PFSK-1 (cell line): ENCODE measurements around the gene POLR2H.

Experiments
- FOXP2 ChIP-seq: optimal IDR thresholded peaks from 2 replicates; pipeline ENCODE3; 2011; ENCODE audit warnings: borderline replicate concordance, control low read depth, inconsistent platforms; ENCODE audit not compliant: insufficient read depth; ENCODE audit errors: extremely low read length, extremely low read depth
- POLR2AphosphoS5 ChIP-seq: IDR thresholded peaks from 2 replicates; pipeline ENCODE4 v1.6.1; 2012; ENCODE audit warnings: low read depth, mild to moderate bottlenecking, control low read depth, low read length, moderate library complexity
- REST ChIP-seq, 2 experiments: IDR thresholded peaks; 2 replicates each; pipeline versions ENCODE4 v1.6.1 to v1.8.0; 2011 to 2012; ENCODE audit warnings: low read depth in 2 of 2, low read length in 2 of 2, control low read depth in 1 of 2, inconsistent platforms in 1 of 2, mild to moderate bottlenecking in 1 of 2, moderate library complexity in 1 of 2; ENCODE audit not compliant: insufficient read depth in 1 of 2
- SIN3A ChIP-seq: IDR thresholded peaks from 2 replicates; pipeline ENCODE4 v1.6.1; 2012; ENCODE audit warnings: mild to moderate bottlenecking, low read length, moderate library complexity, borderline replicate concordance; ENCODE audit not compliant: insufficient read depth
- TAF1 ChIP-seq: IDR thresholded peaks from 2 replicates; pipeline ENCODE4 v1.6.1; 2012; ENCODE audit warnings: low read length, control low read depth, borderline replicate concordance; ENCODE audit not compliant: insufficient read depth

- no peak for TF ChIP-seq POLR2AphosphoS5
- TF ChIP-seq REST (IDR thresholded peaks at IDR 0.05; ENCODE audit: insufficient read depth in 1 of 2, low read depth in 2 of 2, low read length in 2 of 2) = no peak
- no peak for TF ChIP-seq TAF1
- TF ChIP-seq FOXP2 = no peak
- TF ChIP-seq SIN3A = no peak
Observed at GRCh38 chr3:184377374-184377773, 15.9 kb downstream of the POLR2H start.
